ENCODE results near the gene MARCHF7. TPM values are rescaled to one million over a fixed set of nuclear protein-coding genes. Genes with fewer than 3 reads are reported as not detected.

The MARCHF7 gene
- total and polyA plus RNA-seq, 2 of the 13 experiments (the other 11 are each of a cell fraction or from before 2014, with no cell fraction given): 32.8 to 88.5 TPM

DNA sequence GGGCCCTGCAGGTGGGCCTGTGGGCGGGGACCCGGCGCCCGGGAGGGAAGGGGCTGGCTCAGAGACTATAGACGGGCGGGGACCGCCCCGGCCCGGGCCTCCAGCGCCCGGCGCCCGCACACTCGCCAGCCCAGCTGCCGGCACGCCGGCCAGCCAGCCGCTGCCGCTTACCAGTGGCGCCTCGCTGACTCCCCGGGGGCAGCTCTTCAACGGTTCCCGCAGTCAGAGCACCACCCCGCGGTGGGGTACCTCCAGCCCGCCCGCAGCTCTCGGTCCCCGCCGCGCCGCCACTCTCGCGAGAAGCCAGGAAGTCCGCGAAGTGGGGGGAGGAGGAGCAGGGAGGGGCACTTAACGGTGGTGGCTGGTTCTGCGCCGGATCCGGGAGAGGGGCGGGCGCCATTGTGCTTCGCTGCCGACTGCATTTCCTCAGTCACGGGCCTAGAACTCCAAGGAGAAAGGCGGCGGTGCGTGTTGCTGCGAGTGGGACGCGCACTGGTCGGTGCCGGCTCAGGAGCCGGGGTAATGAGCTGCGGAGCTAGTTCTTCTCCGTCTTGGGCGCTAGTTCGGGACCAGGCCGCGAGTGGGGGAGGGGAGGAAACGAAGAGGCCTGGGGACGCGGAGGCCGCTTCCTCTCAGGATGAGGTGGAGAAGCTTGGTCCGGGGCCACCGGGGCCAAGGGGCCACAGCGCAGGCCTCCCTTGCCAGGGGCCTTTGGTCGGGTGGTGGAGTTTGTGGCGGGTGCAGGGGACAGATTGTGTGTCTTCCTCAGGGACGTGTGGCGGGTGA is at the start of gene MARCHF7 (continued):
- TF ChIP-seq, protein P1, sequence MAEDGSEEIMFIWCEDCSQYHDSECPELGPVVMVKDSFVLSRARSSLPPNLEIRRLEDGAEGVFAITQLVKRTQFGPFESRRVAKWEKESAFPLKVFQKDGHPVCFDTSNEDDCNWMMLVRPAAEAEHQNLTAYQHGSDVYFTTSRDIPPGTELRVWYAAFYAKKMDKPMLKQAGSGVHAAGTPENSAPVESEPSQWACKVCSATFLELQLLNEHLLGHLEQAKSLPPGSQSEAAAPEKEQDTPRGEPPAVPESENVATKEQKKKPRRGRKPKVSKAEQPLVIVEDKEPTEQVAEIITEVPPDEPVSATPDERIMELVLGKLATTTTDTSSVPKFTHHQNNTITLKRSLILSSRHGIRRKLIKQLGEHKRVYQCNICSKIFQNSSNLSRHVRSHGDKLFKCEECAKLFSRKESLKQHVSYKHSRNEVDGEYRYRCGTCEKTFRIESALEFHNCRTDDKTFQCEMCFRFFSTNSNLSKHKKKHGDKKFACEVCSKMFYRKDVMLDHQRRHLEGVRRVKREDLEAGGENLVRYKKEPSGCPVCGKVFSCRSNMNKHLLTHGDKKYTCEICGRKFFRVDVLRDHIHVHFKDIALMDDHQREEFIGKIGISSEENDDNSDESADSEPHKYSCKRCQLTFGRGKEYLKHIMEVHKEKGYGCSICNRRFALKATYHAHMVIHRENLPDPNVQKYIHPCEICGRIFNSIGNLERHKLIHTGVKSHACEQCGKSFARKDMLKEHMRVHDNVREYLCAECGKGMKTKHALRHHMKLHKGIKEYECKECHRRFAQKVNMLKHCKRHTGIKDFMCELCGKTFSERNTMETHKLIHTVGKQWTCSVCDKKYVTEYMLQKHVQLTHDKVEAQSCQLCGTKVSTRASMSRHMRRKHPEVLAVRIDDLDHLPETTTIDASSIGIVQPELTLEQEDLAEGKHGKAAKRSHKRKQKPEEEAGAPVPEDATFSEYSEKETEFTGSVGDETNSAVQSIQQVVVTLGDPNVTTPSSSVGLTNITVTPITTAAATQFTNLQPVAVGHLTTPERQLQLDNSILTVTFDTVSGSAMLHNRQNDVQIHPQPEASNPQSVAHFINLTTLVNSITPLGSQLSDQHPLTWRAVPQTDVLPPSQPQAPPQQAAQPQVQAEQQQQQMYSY (CRISPR knock-in tag; IDR thresholded peaks at IDR 0.05): peak; percentile 68; the same call in 1 of the 2 replicates
- TF ChIP-seq ATRX (CRISPR knock-in tag; IDR thresholded peaks at IDR 0.05; ENCODE audit: borderline replicate concordance): no peak; the same call in 1 of the 2 replicates
- TF ChIP-seq, protein P2, sequence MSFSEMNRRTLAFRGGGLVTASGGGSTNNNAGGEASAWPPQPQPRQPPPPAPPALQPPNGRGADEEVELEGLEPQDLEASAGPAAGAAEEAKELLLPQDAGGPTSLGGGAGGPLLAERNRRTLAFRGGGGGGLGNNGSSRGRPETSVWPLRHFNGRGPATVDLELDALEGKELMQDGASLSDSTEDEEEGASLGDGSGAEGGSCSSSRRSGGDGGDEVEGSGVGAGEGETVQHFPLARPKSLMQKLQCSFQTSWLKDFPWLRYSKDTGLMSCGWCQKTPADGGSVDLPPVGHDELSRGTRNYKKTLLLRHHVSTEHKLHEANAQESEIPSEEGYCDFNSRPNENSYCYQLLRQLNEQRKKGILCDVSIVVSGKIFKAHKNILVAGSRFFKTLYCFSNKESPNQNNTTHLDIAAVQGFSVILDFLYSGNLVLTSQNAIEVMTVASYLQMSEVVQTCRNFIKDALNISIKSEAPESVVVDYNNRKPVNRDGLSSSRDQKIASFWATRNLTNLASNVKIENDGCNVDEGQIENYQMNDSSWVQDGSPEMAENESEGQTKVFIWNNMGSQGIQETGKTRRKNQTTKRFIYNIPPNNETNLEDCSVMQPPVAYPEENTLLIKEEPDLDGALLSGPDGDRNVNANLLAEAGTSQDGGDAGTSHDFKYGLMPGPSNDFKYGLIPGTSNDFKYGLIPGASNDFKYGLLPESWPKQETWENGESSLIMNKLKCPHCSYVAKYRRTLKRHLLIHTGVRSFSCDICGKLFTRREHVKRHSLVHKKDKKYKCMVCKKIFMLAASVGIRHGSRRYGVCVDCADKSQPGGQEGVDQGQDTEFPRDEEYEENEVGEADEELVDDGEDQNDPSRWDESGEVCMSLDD (CRISPR knock-in tag; IDR thresholded peaks at IDR 0.05; ENCODE audit: borderline replicate concordance): peak; percentile 84
- no peak; the same call in 1 of the 2 replicates for TF ChIP-seq ZFYVE20 (CRISPR knock-in tag; IDR thresholded peaks at IDR 0.05; ENCODE audit: borderline replicate concordance, low read depth)
- TF ChIP-seq SUZ12 (IDR thresholded peaks at IDR 0.05; ENCODE audit: low read depth, low read length): no peak
- TF ChIP-seq, protein P3, sequence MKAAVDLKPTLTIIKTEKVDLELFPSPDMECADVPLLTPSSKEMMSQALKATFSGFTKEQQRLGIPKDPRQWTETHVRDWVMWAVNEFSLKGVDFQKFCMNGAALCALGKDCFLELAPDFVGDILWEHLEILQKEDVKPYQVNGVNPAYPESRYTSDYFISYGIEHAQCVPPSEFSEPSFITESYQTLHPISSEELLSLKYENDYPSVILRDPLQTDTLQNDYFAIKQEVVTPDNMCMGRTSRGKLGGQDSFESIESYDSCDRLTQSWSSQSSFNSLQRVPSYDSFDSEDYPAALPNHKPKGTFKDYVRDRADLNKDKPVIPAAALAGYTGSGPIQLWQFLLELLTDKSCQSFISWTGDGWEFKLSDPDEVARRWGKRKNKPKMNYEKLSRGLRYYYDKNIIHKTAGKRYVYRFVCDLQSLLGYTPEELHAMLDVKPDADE (CRISPR knock-in tag; IDR thresholded peaks at IDR 0.05): peak; percentile 81; the same call in 1 of the 2 replicates
- TF ChIP-seq, protein P4, sequence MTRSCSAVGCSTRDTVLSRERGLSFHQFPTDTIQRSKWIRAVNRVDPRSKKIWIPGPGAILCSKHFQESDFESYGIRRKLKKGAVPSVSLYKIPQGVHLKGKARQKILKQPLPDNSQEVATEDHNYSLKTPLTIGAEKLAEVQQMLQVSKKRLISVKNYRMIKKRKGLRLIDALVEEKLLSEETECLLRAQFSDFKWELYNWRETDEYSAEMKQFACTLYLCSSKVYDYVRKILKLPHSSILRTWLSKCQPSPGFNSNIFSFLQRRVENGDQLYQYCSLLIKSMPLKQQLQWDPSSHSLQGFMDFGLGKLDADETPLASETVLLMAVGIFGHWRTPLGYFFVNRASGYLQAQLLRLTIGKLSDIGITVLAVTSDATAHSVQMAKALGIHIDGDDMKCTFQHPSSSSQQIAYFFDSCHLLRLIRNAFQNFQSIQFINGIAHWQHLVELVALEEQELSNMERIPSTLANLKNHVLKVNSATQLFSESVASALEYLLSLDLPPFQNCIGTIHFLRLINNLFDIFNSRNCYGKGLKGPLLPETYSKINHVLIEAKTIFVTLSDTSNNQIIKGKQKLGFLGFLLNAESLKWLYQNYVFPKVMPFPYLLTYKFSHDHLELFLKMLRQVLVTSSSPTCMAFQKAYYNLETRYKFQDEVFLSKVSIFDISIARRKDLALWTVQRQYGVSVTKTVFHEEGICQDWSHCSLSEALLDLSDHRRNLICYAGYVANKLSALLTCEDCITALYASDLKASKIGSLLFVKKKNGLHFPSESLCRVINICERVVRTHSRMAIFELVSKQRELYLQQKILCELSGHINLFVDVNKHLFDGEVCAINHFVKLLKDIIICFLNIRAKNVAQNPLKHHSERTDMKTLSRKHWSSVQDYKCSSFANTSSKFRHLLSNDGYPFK (CRISPR knock-in tag; IDR thresholded peaks at IDR 0.05; ENCODE audit: borderline replicate concordance): peak; percentile 96
- peak; percentile 81 for TF ChIP-seq HDAC2 (CRISPR knock-in tag; IDR thresholded peaks at IDR 0.05)
- peak; percentile 92; the same call in 1 of the 2 replicates for TF ChIP-seq SALL2 (CRISPR knock-in tag; IDR thresholded peaks at IDR 0.05)
- peak; percentile 78; the same call in 1 of the 2 replicates for TF ChIP-seq ZNF510 (CRISPR knock-in tag; IDR thresholded peaks at IDR 0.05; ENCODE audit: low read depth)
- peak; percentile 94 for TF ChIP-seq ZNF790 (CRISPR knock-in tag; IDR thresholded peaks at IDR 0.05; ENCODE audit: borderline replicate concordance)
- no peak; the same call in 1 of the 2 replicates for TF ChIP-seq TCF7 (IDR thresholded peaks at IDR 0.05; ENCODE audit: low read depth)
- no peak for TF ChIP-seq CEBPB (IDR thresholded peaks at IDR 0.05; ENCODE audit: borderline replicate concordance, low read depth, low read length)
- no peak; the same call in 1 of the 2 replicates for TF ChIP-seq ZNF737 (CRISPR knock-in tag; IDR thresholded peaks at IDR 0.05; ENCODE audit: borderline replicate concordance)
- TF ChIP-seq, protein P5, sequence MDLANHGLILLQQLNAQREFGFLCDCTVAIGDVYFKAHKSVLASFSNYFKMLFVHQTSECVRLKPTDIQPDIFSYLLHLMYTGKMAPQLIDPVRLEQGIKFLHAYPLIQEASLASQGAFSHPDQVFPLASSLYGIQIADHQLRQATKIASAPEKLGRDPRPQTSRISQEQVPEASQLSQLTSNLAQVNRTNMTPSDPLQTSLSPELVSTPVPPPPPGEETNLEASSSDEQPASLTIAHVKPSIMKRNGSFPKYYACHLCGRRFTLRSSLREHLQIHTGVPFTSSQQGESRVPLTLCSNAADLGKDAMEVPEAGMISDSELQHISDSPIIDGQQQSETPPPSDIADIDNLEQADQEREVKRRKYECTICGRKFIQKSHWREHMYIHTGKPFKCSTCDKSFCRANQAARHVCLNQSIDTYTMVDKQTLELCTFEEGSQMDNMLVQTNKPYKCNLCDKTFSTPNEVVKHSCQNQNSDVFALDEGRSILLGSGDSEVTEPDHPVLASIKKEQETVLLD (CRISPR knock-in tag; IDR thresholded peaks at IDR 0.05; ENCODE audit: low read depth): peak; percentile 96
